HG03060 (cell line): ENCODE data around the gene RNU11.
"Not testable (repeated sequence)": the region's sequence is repeated elsewhere in the genome, so short reads cannot be mapped to it uniquely, and the experiment has no call there.

Experiments
- ATAC-seq: cut with Tn5 transposase; IDR thresholded peaks from one replicate; pipeline ENCODE4 v1.9.1; 2021; ENCODE audit warnings: low read depth, moderate number of reproducible peaks; ENCODE audit not compliant: unreplicated experiment

Gene RNU11

DNA sequence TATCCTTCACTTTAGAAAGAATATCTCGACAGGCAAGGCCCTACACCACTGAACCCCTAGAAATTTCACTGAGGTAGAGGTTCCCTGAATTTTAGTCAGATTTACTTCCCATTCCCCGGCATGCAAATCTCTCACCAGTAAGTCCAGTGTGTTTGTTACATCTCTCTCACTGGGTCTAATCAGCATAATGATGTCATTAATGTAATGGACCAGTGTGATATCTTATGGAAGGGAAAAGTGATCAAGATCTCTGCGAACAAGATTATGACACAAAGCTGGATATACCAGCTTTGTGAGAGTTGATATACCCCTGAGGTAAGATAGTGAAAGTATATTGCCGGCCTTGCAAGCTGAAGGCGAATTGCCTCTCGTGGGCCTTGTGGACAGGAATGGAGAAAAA is 7.9 kb downstream of the RNU11 start:
- ATAC-seq: no peak

DNA sequence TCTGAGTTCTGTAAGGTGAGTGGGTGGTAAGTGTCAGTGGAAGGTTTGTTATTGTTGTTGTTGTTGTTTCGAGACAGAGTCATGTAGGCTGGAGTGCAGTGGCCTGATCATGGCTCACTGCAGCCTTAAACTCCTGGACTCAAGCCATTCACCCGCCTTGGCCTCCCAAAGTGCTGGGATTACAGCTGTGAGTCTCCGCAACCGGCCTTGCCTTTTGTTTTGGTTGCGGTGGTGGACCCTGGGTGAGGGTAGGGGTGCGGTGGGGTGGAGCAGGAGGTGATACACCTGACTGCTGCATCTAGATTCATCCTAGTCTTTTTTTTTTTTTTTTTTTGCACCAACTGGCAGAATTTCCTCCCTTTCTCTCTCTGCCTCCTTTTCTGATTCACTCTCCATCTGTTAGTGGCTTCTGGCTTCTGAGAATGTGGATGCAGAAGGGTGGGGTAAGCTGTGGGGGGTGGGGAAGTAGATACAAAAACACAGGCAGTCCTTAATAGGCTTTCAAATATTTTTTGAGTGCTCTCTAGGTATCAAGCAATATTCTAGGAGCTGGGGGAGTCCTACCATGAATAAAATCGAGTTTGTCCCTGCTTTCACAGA is 15.6 kb downstream of the RNU11 start:
- no peak for ATAC-seq

DNA sequence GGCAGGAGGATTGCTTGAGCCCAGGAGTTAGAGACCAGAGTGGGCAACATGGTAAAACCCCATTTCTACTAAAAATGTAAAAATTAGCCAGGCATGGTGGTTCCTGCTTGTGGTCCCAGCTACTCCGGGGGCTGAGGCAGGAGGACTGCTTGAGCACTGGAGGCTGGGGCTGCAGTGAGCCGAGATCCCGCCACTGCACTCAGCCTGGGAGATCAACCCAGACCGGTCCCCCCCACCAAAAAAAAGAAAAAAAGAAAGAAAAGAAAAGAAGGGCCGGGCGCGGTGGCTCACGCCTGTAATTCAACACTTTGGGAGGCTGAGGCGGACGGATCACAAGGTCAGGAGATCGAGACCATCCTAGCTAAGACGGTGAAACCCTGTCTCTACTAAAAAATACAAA is 18.4 kb downstream of the RNU11 start:
- no peak for ATAC-seq

GRCh38 chr1:28668191-28668955 is 20.0 kb downstream of the RNU11 start, which contains the start of gene GMEB1:
GMEB1 (plus strand) TSS chr1:28668784; CDS start chr1:28683613, 14,829 bp downstream.
- peak; percentile 46 for ATAC-seq

DNA sequence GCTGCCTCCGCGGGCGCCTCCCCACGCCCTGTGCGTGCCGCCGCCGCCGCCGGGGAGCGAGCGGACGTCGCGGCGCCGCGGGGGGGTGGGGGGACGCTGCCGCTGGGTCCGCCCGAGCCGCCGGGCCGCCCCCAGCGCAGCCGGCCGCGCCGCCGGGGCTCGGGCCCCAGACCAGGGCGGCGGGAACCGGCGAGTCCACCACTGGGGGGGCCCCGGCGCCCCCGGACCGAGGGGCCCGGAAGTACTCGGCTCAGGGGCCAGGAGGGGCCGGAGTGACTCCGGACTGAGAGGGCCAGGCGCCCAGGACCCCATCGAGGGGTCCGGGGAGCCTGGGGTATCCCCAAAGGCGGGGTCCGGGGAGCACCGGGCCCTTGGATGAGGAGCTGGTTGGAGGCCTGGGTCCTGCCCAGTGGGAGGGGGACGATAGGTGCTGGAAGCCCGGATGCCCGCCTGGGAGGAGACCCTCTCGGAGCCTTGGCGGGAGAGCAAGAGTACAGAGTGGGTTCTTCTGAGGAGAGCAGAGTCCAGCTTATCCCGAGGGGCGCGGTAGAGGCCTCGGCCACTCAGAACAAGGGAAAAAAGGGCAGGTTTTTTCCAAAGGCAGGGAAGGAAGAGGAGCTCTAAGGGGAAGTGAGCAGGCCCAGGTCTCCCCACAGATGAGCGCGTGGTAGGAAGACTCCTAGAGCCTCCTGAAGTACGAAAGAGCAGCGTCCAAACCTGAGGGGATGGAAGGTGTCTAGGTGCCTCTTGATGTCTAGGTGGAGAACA is 20.7 kb downstream of the RNU11 start:
- peak; percentile 22 for ATAC-seq

DNA sequence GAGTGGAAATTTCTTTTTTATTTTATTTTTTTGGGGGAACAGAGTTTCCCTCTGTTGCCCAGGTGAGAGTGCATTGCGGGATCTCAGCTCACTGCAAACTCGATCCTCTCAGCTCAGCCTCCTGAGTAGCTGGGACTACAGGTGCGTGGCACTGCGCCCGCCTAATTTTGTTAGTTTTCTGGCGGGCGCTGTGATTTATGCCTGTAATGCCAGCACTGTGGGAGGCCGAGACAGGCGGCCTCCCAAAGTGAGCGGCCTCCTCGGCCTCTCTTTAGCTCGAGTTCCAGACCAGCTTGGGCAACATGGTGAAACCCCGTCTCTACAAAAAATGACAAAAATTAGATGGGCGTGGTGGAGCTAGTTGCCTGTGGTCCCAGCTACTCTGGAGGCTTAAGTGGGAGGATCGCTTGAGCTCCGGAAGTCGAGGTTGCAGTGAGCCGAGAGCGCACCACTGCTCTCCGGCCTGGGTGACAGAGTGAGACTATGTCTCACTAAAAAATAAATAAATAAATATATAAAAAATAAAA is 22.9 kb downstream of the RNU11 start:
- no peak for ATAC-seq

- not testable (repeated sequence) for ATAC-seq
Measured at GRCh38 chr1:28672971-28673370, 24.6 kb downstream of the RNU11 start.

DNA sequence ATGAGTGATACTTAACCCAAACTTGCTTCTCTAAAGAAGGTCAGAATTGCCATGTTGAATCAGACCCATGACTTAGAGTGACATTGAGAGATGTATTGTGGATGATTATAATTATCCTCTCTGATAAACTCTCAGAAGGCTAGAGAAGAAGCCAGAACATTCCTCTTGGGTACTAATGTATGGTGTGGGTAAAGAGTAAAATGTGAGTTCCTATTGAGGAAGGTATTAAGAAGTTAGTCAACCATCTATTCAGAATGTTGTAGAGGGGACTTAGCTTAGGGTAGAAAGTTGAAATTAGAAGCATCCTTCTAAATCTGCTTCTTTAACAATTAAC is 27.5 kb downstream of the RNU11 start:
- ATAC-seq: no peak

DNA sequence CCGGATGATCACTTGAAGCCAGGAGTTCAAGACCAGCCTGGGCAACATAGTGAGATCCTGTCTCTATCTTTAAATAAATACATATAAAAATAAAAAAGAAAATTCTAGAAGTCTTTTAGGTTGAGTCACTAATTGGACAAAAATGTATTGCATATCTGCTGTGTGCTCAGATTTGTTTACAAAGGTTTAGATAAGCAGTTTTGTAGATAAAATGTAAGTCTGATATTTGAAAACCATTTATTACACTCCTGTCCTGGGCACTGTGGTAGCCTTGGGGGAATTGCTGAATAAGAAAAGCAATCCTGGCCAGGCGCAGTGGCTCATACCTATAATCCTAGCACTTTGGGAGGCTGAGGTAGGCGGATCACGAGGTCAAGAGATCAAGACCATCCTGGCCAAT is 31.8 kb downstream of the RNU11 start:
- ATAC-seq: no peak

DNA sequence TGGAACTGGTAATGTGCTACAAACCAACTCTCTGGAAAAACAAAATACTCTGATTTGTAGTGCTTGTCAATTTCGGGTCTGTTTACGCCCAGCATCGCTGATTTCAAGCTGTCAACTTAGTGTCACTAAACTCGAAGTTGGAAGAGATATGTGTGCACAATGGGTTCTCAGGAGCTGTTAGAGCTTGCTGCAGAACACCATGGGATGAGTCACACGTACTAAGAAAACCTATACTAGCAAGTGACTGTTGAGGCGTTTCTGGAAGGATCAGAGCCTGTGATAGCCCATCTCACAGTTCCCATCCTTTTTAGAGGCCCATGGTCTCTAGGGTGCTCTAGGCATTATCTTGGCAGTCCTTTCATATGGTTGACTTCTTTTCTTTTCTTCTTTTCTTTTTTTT is 34.4 kb downstream of the RNU11 start:
- ATAC-seq: no peak

DNA sequence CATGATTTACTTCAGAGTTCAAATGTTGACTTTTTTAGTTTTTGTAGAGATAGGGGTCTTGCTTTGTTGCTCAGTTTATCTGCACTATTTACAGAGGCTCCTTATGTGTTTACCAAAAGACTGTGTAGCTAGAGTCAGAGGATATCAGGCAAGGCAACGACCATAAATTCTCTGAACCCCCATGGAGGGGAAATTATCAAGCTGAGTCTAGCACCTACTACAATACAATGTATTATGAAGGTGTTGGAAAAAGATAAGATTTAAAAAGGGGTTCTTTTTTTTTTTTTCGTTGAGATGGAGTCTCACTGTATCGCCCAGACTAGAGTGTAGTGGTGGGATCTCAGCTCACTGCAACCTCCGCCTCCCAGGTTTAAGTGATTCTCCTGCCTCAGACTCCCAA is 36.5 kb downstream of the RNU11 start:
- ATAC-seq: no peak

DNA sequence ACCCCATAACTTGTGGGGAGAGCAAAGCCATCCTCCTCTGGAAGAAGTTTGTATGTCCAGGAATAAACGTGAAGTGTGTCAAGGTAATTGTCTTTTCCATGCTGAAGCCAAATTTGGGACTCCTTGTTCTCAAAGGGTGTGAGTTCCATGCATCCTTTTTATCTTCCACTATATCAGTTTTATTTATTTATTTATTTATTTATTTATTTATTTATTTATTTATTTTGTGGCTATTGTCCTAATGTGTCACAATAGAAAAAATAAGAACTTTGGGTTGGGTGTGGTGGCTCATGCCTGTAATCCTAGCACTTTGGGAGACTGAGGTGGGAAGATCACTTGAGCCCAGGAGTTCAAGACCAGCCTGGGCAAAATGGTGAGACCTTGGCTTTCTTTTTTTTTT is 43.2 kb downstream of the RNU11 start:
- ATAC-seq: not testable (repeated sequence)
